ENCODE data around the gene APOB. TPM values are rescaled to one million over a fixed set of nuclear protein-coding genes. Genes with fewer than 3 reads are reported as not detected.

APOB gene
- total and polyA plus RNA-seq, 10 of the 15 experiments (the other 5 are each of a cell fraction or from before 2014, with no cell fraction given): 1.4 TPM; not detected in 9

- TF ChIP-seq NFIC (IDR thresholded peaks at IDR 0.05; ENCODE audit: low read depth, low read length) (no peak), EP300 (IDR thresholded peaks at IDR 0.05; ENCODE audit: borderline replicate concordance in 1 of 2, control insufficient read depth in 1 of 2, low read depth in 2 of 2, low read length in 2 of 2) (no peak)
- TF ChIP-seq, protein P1, sequence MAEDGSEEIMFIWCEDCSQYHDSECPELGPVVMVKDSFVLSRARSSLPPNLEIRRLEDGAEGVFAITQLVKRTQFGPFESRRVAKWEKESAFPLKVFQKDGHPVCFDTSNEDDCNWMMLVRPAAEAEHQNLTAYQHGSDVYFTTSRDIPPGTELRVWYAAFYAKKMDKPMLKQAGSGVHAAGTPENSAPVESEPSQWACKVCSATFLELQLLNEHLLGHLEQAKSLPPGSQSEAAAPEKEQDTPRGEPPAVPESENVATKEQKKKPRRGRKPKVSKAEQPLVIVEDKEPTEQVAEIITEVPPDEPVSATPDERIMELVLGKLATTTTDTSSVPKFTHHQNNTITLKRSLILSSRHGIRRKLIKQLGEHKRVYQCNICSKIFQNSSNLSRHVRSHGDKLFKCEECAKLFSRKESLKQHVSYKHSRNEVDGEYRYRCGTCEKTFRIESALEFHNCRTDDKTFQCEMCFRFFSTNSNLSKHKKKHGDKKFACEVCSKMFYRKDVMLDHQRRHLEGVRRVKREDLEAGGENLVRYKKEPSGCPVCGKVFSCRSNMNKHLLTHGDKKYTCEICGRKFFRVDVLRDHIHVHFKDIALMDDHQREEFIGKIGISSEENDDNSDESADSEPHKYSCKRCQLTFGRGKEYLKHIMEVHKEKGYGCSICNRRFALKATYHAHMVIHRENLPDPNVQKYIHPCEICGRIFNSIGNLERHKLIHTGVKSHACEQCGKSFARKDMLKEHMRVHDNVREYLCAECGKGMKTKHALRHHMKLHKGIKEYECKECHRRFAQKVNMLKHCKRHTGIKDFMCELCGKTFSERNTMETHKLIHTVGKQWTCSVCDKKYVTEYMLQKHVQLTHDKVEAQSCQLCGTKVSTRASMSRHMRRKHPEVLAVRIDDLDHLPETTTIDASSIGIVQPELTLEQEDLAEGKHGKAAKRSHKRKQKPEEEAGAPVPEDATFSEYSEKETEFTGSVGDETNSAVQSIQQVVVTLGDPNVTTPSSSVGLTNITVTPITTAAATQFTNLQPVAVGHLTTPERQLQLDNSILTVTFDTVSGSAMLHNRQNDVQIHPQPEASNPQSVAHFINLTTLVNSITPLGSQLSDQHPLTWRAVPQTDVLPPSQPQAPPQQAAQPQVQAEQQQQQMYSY (CRISPR knock-in tag; IDR thresholded peaks at IDR 0.05): no peak
Measured at GRCh38 chr2:20960003-20960402, 83.9 kb downstream of the APOB start (continued).

DNA sequence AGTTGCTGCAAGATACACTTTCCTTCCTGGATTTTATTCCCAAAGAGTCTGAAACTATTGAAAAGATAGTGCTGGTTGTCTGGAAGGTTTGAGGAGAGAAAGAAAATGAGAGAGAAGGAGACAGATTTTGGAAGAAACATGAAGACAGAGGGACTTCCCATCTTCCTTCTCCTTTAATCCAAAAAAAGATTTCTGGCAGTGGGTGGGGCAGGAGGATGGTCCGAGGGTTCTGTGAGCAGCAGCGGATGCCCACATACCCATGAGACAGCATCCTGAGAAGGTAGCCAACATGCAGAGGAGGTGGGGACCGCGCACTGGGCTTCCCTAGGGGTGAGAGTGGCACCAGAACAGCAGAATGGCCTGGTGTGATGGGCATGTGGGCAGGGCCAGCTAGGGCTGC, 84.6 kb downstream of the APOB start:
- ChIA-PET POLR2A (no interaction called here), SMC1A (ENCODE audit: uncharacterized antibody, unreplicated experiment) (no interaction called here), RAD21 (ENCODE audit: unreplicated experiment) (no interaction called here), CTCF (interaction anchor here (0.6 to 11.4 kb wide), 4 partner anchors 11 to 297 kb away, joined by 3 to 218 read pairs (median 63); no protein-coding TSS in a partner anchor)
- intact Hi-C loops (cut with micrococcal nuclease; ENCODE audit: unreplicated experiment): no loop called here
- TF ChIP-seq HCFC1 (IDR thresholded peaks at IDR 0.05; ENCODE audit: low read length) (no peak), RCOR1 (conservative IDR thresholded peaks at IDR 0.05; ENCODE audit: low read depth, low read length) (no peak), BHLHE40 (IDR thresholded peaks at IDR 0.05; ENCODE audit: borderline replicate concordance in 1 of 2, low read depth in 2 of 2, low read length in 1 of 2) (no peak), MXI1 (IDR thresholded peaks at IDR 0.05; ENCODE audit: low read depth, low read length) (no peak)
- DNase-seq (ENCODE audit: low read depth, low spot score) (no peak), ATAC-seq (no peak), FAIRE-seq (no peak)
- Histone ChIP-seq H3K9ac (ENCODE audit: control insufficient read depth, insufficient read depth, low read length) (no peak overlapping the region), H3K9me3 (replicated peaks; ENCODE audit: control insufficient read depth, insufficient read depth, low read length) (no peaks in the 10 kb centered on the region), H3K79me2 (ENCODE audit: control insufficient read depth, insufficient read depth, low read length) (no peaks in the 10 kb centered on the region), H2AFZ (ENCODE audit: control insufficient read depth, low read depth, low read length) (no peak overlapping the region), H3K36me3 (ENCODE audit: control insufficient read depth in 2 of 2, insufficient read depth in 2 of 2, low read length in 1 of 2) (no peaks in the 10 kb centered on the region), H3K27me3 (replicated peaks in 1 of 2; ENCODE audit: control insufficient read depth in 2 of 2, insufficient read depth in 2 of 2, low read length in 1 of 2) (no peaks in the 10 kb centered on the region; a peak in 2 of 4 replicates), H4K20me1 (ENCODE audit: control insufficient read depth, insufficient read depth) (no peaks in the 10 kb centered on the region), H3K4me3 (no peak overlapping the region), H3K4me1 (ENCODE audit: control insufficient read depth, insufficient read depth, low read length) (no peaks in the 10 kb centered on the region), H3K4me2 (ENCODE audit: control insufficient read depth, insufficient read depth) (no peak overlapping the region), H3K27ac (ENCODE audit: control insufficient read depth, insufficient read depth) (no peak overlapping the region)
- in situ Hi-C loops (cut with MboI): loop anchor here (25.0 kb wide), 1 partner anchor 522 kb away; the partner anchor contains the start of gene RHOB
- no TSS peak for BruUV-seq (replicated peaks)
- WGBS (ENCODE audit: insufficient coverage, insufficient replicate concordance, low lambda C conversion rate, missing lambda C conversion rate): 42% methylated on average over 4 of the region's 4 CpGs
